ENCODE data around the gene GALNT15.

Gene GALNT15

DNA sequence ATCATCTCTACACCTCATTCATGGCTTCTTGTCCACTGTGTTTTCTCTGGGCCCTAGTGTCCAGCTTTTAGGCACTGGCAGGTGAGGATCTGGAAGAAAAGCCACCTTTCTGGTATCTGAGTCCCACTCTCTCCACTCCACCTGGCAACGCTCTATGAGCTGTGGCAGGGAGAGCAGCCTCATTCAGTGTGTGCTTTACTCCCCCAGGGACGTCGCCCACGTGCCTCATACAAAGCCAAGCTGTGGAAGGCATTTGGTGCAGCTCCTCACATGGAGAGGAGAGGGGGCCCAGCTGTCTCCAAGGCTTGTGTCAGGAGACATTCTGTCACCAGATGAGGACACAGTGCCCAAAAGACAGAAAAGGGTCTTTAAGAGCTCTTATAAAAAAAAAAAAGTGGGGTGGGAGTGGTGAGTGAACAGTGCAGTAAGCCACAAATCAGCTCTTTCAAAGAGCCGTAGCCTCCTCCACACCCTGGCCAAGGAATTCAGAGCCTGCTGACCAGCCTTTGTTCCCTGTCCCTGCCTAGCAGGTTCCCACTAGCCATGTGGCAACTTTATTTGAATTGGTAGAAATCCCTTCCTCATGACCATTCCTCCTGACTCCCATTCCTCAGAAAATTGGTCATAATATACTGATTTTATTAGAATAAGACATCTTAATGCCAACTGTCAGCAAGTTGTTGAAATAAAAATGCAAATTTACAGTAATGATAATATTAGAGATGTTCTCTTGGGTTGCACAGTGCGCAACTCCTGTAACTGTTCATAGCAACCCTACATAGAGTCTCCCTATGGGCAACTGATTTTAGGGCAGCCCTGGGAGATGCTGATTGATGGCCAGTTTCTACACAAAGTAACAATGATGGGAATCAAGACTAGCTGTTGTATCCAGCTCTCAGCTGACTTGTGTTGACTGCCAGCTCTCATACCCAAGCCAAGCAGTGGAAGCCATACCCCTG lies 29.5 kb downstream of the GALNT15 start:
- no peak overlapping the region for H2BK5ac ChIP-seq (ENCODE audit: low read depth, low read length, poor library complexity, severe bottlenecking)
- 89% methylated on average over 6 of the region's 6 CpGs for WGBS
- no peak overlapping the region for H2BK15ac ChIP-seq (ENCODE audit: low read depth, poor library complexity, severe bottlenecking)

DNA sequence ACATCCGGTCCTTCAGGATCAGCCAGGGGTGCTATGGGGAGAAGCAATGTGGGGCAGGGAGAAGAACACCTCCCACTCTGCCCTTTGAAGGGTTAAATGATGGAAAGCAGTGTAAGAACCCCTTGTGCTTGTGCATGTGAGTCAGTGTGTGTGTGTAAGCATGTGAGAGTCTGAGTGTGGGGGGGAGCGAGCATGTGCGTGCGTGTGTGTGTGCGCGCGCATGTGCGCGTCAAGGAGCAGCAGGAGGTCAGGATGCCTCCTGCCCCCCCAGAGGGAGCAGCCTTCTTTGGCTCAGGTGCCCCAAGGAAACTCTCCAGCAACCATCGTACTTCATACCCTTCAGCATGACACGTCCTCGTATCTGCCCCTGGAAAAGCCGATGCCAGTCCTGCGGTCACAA lies 30.3 kb downstream of the GALNT15 start:
- no peak overlapping the region for H3K9ac ChIP-seq (ENCODE audit: low read length)
- H4K8ac ChIP-seq (ENCODE audit: low read length), result no peak overlapping the region
- H2BK5ac ChIP-seq (ENCODE audit: low read depth, low read length, poor library complexity, severe bottlenecking), result no peak overlapping the region
- no peak for DNase-seq
- no peak overlapping the region for H2BK15ac ChIP-seq (ENCODE audit: low read depth, poor library complexity, severe bottlenecking)
- H3K18ac ChIP-seq (ENCODE audit: low read depth in 1 of 2, low read length in 2 of 2), result no peak overlapping the region
- H3K79me1 ChIP-seq (replicated peaks; ENCODE audit: low read length, poor library complexity, severe bottlenecking), result no peaks in the 10 kb centered on the region
- H2AFZ ChIP-seq (ENCODE audit: low read depth, low read length), result no peak overlapping the region
- no peak overlapping the region for H4K91ac ChIP-seq (ENCODE audit: low read length)
- H3K4me1 ChIP-seq (ENCODE audit: control insufficient read depth, insufficient read depth, low read depth, low read length), result peaks cover 2% of the 10 kb centered on the region
- no peaks in the 10 kb centered on the region for H3K27me3 ChIP-seq (ENCODE audit: control insufficient read depth in 1 of 2, insufficient read depth in 1 of 2, low read length in 2 of 2)
- peak overlapping the region in 1 of 2 experiments; percentile 18 for H3K23ac ChIP-seq (ENCODE audit: low read length in 2 of 2)
- no peak overlapping the region for H2BK12ac ChIP-seq (ENCODE audit: low read length in 2 of 2)
- H2BK120ac ChIP-seq (ENCODE audit: low read depth, low read length), result no peak overlapping the region
- H3K4me3 ChIP-seq (ENCODE audit: insufficient read depth in 1 of 2, low read depth in 1 of 2, low read length in 2 of 2), result no peak overlapping the region
- H3K27ac ChIP-seq (ENCODE audit: low read length, poor library complexity, severe bottlenecking), result no peak overlapping the region
- H3K9me3 ChIP-seq (ENCODE audit: control insufficient read depth, low read length), result no peaks in the 10 kb centered on the region
- H3K4ac ChIP-seq (ENCODE audit: low read depth in 1 of 2, low read length in 2 of 2), result no peak overlapping the region
- no peak overlapping the region for H3K14ac ChIP-seq (ENCODE audit: low read length in 2 of 2)
- WGBS, result 98% methylated on average over 14 of the region's 14 CpGs
- peaks cover 0 to 84% of the 10 kb centered on the region in 2 experiments for H3K36me3 ChIP-seq (ENCODE audit: control insufficient read depth in 1 of 2, insufficient read depth in 2 of 2, low read depth in 1 of 2, low read length in 2 of 2)
- no peak overlapping the region for H2AK5ac ChIP-seq (ENCODE audit: low read length, severe bottlenecking)
- no peak overlapping the region for H3K4me2 ChIP-seq (ENCODE audit: low read length, poor library complexity, severe bottlenecking)

More for the DNA sequence above, 29.5 kb downstream of the GALNT15 start:
- Histone ChIP-seq H2BK120ac (ENCODE audit: low read depth, low read length) (no peak overlapping the region), H2AFZ (ENCODE audit: low read depth, low read length) (no peak overlapping the region), H3K79me1 (replicated peaks; ENCODE audit: low read length, poor library complexity, severe bottlenecking) (no peaks in the 10 kb centered on the region), H3K23ac (ENCODE audit: low read length in 2 of 2) (no peak overlapping the region), H3K4me1 (ENCODE audit: control insufficient read depth, insufficient read depth, low read depth, low read length) (peaks cover 2% of the 10 kb centered on the region), H2AK5ac (ENCODE audit: low read length, severe bottlenecking) (no peak overlapping the region), H3K27ac (ENCODE audit: low read length, poor library complexity, severe bottlenecking) (no peak overlapping the region), H3K4me3 (ENCODE audit: insufficient read depth in 1 of 2, low read depth in 1 of 2, low read length in 2 of 2) (no peak overlapping the region), H3K9me3 (ENCODE audit: control insufficient read depth, low read length) (no peaks in the 10 kb centered on the region), H2BK12ac (ENCODE audit: low read length in 2 of 2) (no peak overlapping the region), H3K14ac (ENCODE audit: low read length in 2 of 2) (no peak overlapping the region), H4K91ac (ENCODE audit: low read length) (no peak overlapping the region), H3K4me2 (ENCODE audit: low read length, poor library complexity, severe bottlenecking) (no peak overlapping the region), H3K4ac (ENCODE audit: low read depth in 1 of 2, low read length in 2 of 2) (no peak overlapping the region), H3K9ac (ENCODE audit: low read length) (no peak overlapping the region), H3K36me3 (ENCODE audit: control insufficient read depth in 1 of 2, insufficient read depth in 2 of 2, low read depth in 1 of 2, low read length in 2 of 2) (peaks cover 0 to 84% of the 10 kb centered on the region in 2 experiments), H4K8ac (ENCODE audit: low read length) (no peak overlapping the region), H3K27me3 (ENCODE audit: control insufficient read depth in 1 of 2, insufficient read depth in 1 of 2, low read length in 2 of 2) (no peaks in the 10 kb centered on the region), H3K18ac (ENCODE audit: low read depth in 1 of 2, low read length in 2 of 2) (no peak overlapping the region)
- DNase-seq, result no peak

DNA sequence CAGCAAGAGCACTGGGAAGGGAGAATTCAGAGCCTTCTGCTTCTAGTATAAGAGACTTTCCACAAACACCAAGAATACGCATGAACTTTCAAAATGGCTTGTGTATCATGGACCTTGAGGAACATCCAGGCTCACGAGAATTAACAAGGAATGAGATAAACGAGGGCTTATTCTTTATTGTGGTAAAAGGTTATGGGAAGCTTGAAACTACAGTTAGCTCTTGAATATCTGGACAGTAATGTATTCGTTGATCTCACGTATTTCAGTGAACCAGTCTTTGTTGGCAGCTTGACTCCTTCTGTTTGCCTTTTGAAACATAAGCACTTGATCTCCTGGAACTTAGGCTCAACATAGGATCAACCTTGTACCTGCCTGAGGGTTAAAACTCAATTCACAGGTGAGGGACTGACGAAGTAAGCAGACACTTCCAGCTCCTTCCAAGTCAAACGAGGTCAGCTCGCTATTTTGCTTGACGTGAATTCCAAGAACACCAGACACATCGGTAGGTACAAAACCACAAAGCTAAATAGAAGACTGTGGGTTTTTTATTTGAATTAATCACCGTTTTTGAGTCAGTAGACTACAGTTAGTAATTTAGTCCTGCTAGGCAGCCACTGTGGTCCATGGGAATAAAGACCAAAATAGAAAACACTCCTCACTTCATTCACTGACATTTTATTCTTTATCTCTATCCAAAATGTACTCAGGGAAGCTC lies 30.8 kb downstream of the GALNT15 start:
- Histone ChIP-seq H3K4me2 (ENCODE audit: low read length, poor library complexity, severe bottlenecking) (no peak overlapping the region), H3K4me3 (ENCODE audit: insufficient read depth in 1 of 2, low read depth in 1 of 2, low read length in 2 of 2) (no peak overlapping the region), H3K36me3 (ENCODE audit: control insufficient read depth in 1 of 2, insufficient read depth in 2 of 2, low read depth in 1 of 2, low read length in 2 of 2) (peaks cover 0 to 84% of the 10 kb centered on the region in 2 experiments), H3K18ac (ENCODE audit: low read depth in 1 of 2, low read length in 2 of 2) (no peak overlapping the region), H2BK120ac (ENCODE audit: low read depth, low read length) (no peak overlapping the region), H3K79me1 (replicated peaks; ENCODE audit: low read length, poor library complexity, severe bottlenecking) (no peaks in the 10 kb centered on the region), H3K9ac (ENCODE audit: low read length) (no peak overlapping the region), H3K27ac (ENCODE audit: low read length, poor library complexity, severe bottlenecking) (no peak overlapping the region), H2BK5ac (ENCODE audit: low read depth, low read length, poor library complexity, severe bottlenecking) (no peak overlapping the region), H3K4ac (ENCODE audit: low read depth in 1 of 2, low read length in 2 of 2) (no peak overlapping the region), H3K4me1 (ENCODE audit: control insufficient read depth, insufficient read depth, low read depth, low read length) (peaks cover 2% of the 10 kb centered on the region), H2BK12ac (ENCODE audit: low read length in 2 of 2) (no peak overlapping the region), H3K27me3 (ENCODE audit: control insufficient read depth in 1 of 2, insufficient read depth in 1 of 2, low read length in 2 of 2) (no peaks in the 10 kb centered on the region), H4K8ac (ENCODE audit: low read length) (no peak overlapping the region), H4K91ac (ENCODE audit: low read length) (no peak overlapping the region), H3K14ac (ENCODE audit: low read length in 2 of 2) (no peak overlapping the region), H2BK15ac (ENCODE audit: low read depth, poor library complexity, severe bottlenecking) (no peak overlapping the region), H2AFZ (ENCODE audit: low read depth, low read length) (no peak overlapping the region), H3K23ac (ENCODE audit: low read length in 2 of 2) (no peak overlapping the region), H3K9me3 (ENCODE audit: control insufficient read depth, low read length) (no peaks in the 10 kb centered on the region), H2AK5ac (ENCODE audit: low read length, severe bottlenecking) (no peak overlapping the region)
- DNase-seq, result no peak
- WGBS, result 89% methylated on average over 9 of the region's 11 CpGs

DNA sequence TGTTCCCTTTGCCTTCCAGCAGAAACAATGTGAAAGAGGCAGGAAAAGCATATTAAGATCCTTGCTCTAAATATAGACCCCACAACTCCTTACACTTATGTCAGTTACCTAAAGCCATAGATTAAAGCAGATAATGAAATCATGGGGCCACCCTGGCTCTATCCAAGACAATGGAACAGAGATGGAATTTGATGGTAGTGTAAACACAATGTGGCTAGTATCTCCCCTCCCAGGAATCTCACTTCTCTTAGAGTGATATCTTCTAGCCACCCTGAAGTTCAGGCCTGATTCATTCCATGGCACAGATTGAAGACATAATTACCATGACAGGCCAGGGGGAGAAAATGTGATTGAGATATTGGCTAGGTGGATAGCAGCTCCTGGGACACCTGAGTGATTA lies 32.6 kb downstream of the GALNT15 start:
- H4K91ac ChIP-seq (ENCODE audit: low read length), result no peak overlapping the region
- no peaks in the 10 kb centered on the region for H3K27me3 ChIP-seq (ENCODE audit: control insufficient read depth in 1 of 2, insufficient read depth in 1 of 2, low read length in 2 of 2)
- no peak overlapping the region for H2BK15ac ChIP-seq (ENCODE audit: low read depth, poor library complexity, severe bottlenecking)
- H3K4me1 ChIP-seq (ENCODE audit: control insufficient read depth, insufficient read depth, low read depth, low read length), result peaks cover 2% of the 10 kb centered on the region
- H3K27ac ChIP-seq (ENCODE audit: low read length, poor library complexity, severe bottlenecking), result no peak overlapping the region
- H2BK5ac ChIP-seq (ENCODE audit: low read depth, low read length, poor library complexity, severe bottlenecking), result no peak overlapping the region
- no peak overlapping the region for H4K8ac ChIP-seq (ENCODE audit: low read length)
- H3K4me2 ChIP-seq (ENCODE audit: low read length, poor library complexity, severe bottlenecking), result no peak overlapping the region
- no peak overlapping the region for H3K23ac ChIP-seq (ENCODE audit: low read length in 2 of 2)
- no peaks in the 10 kb centered on the region for H3K9me3 ChIP-seq (ENCODE audit: control insufficient read depth, low read length)
- no peak overlapping the region for H3K4ac ChIP-seq (ENCODE audit: low read depth in 1 of 2, low read length in 2 of 2)
- DNase-seq, result no peak
- H3K79me1 ChIP-seq (replicated peaks; ENCODE audit: low read length, poor library complexity, severe bottlenecking), result no peaks in the 10 kb centered on the region
- H2AFZ ChIP-seq (ENCODE audit: low read depth, low read length), result no peak overlapping the region
- no peak overlapping the region for H3K9ac ChIP-seq (ENCODE audit: low read length)
- no peak overlapping the region for H2AK5ac ChIP-seq (ENCODE audit: low read length, severe bottlenecking)
- H3K18ac ChIP-seq (ENCODE audit: low read depth in 1 of 2, low read length in 2 of 2), result no peak overlapping the region
- H3K4me3 ChIP-seq (ENCODE audit: insufficient read depth in 1 of 2, low read depth in 1 of 2, low read length in 2 of 2), result no peak overlapping the region
- no peak overlapping the region for H3K14ac ChIP-seq (ENCODE audit: low read length in 2 of 2)
- H2BK12ac ChIP-seq (ENCODE audit: low read length in 2 of 2), result no peak overlapping the region
- no peak overlapping the region for H2BK120ac ChIP-seq (ENCODE audit: low read depth, low read length)
- peaks cover 0 to 86% of the 10 kb centered on the region in 2 experiments for H3K36me3 ChIP-seq (ENCODE audit: control insufficient read depth in 1 of 2, insufficient read depth in 2 of 2, low read depth in 1 of 2, low read length in 2 of 2)

Data from mesenchymal stem cell (in vitro differentiated cells and primary cell).